ENCODE results near the gene SPINK2. TPM values are rescaled to one million over a fixed set of nuclear protein-coding genes. Genes with fewer than 3 reads are reported as not detected.

SPINK2 gene
- total and polyA plus RNA-seq, 2 donors (not counting 3 experiments of a cell fraction or from before 2014, with no cell fraction given): 0.71 TPM; not detected in 1

GRCh38 chr4:56823933-56824600 lies 2.6 kb upstream of the SPINK2 start:
- Histone ChIP-seq H3K9me3 (replicated peaks; ENCODE audit: control insufficient read depth, insufficient read depth, low read length) (no peaks in the 10 kb centered on the region), H3K4me1 (ENCODE audit: control insufficient read depth, extremely low read depth, insufficient read depth, low read length) (peaks cover 4% of the 10 kb centered on the region), H4K20me1 (replicated peaks; ENCODE audit: control insufficient read depth, extremely low read depth, insufficient read depth, low read length) (no peaks in the 10 kb centered on the region), H3K27ac (ENCODE audit: insufficient read depth, low read depth, low read length) (no peak overlapping the region), H2AFZ (ENCODE audit: low read depth, low read length) (no peak overlapping the region), H3K4me2 (ENCODE audit: insufficient read depth, low read length) (no peak overlapping the region), H3K36me3 (ENCODE audit: control insufficient read depth in 2 of 2, extremely low read depth in 1 of 2, insufficient read depth in 2 of 2, low read length in 2 of 2) (no peaks in the 10 kb centered on the region), H3K79me2 (ENCODE audit: control insufficient read depth, insufficient read depth, low read length) (no peaks in the 10 kb centered on the region), H3K27me3 (ENCODE audit: control insufficient read depth in 2 of 2, insufficient read depth in 2 of 2, low read length in 2 of 2) (peaks cover 16 to 20% of the 10 kb centered on the region in 2 experiments), H3K4me3 (replicated peaks in 1 of 3; ENCODE audit: insufficient read depth in 1 of 3, low read depth in 1 of 3, low read length in 3 of 3) (no peak overlapping the region), H3K9ac (replicated peaks; ENCODE audit: extremely low read depth, insufficient read depth, low read length) (no peak overlapping the region), H3K9me1 (replicated peaks; ENCODE audit: control insufficient read depth, extremely low read depth, insufficient read depth, low read length) (no peaks in the 10 kb centered on the region)
- BruUV-seq (replicated peaks): no TSS peak
- ChIA-PET CTCF (interaction anchor here (1.1 to 2.0 kb wide), 3 partner anchors 9 to 24 kb away, joined by 3 to 7 read pairs (median 6); no protein-coding TSS in a partner anchor), POLR2A (interaction anchor here (0.6 to 0.7 kb wide), 2 partner anchors 44 to 1132 kb away, joined by 9 to 12 read pairs; no protein-coding TSS in a partner anchor)
- intact Hi-C loops (cut with micrococcal nuclease) (no loop called here), dilution Hi-C loops (cut with MboI; ENCODE audit: extremely low pct_ligation_motif_present, low sequenced_read_pairs) (no loop called here)
- TF ChIP-seq CTCF (IDR thresholded peaks at IDR 0.05; ENCODE audit: extremely low read depth in 1 of 2, insufficient read depth in 1 of 2, low read depth in 1 of 2, low read length in 2 of 2) (no peak), POLR2AphosphoS5 (IDR thresholded peaks at IDR 0.05; ENCODE audit: insufficient read depth, low read depth, low read length) (no peak), GATA2 (IDR thresholded peaks at IDR 0.05; ENCODE audit: insufficient read depth, insufficient read length, low read depth, low read length) (no peak), JUN (IDR thresholded peaks at IDR 0.05; ENCODE audit: borderline replicate concordance, insufficient read depth, insufficient read length, low read depth) (no peak), MYC (IDR thresholded peaks at IDR 0.05; ENCODE audit: low read depth, low read length) (no peak), FOS (IDR thresholded peaks at IDR 0.05; ENCODE audit: borderline replicate concordance, insufficient read depth, low read length) (no peak), POLR2A (IDR thresholded peaks at IDR 0.05; ENCODE audit: low read depth, low read length) (no peak), MAX (IDR thresholded peaks at IDR 0.05; ENCODE audit: insufficient read depth, insufficient read length) (no peak), EZH2 (IDR thresholded peaks at IDR 0.05; ENCODE audit: borderline replicate concordance, low read depth, low read length, severe bottlenecking) (no peak)
- DNase-seq (ENCODE audit: low read depth, low spot score): no peak
- FAIRE-seq: no peak

Data from endothelial cell of umbilical vein (primary cell).